Mucosa of rectum (tissue), 2 donors: ENCODE results near the gene OR51A7.
"Not testable (repeated sequence)": the region's sequence is repeated elsewhere in the genome, so short reads cannot be mapped to it uniquely, and the experiment has no call there.

Source experiments
- H3K27ac ChIP-seq, 2 donors: one replicate each; pipeline ENCODE4 v1.7.0; 2013; ENCODE audit warnings: inconsistent platforms in 2 of 2, low read depth in 2 of 2, low read length in 2 of 2
- H3K27me3 ChIP-seq, 2 donors: one replicate each; pipeline ENCODE4 v1.7.0; 2013; ENCODE audit warnings: low read length in 2 of 2; ENCODE audit not compliant: control insufficient read depth in 2 of 2, insufficient read depth in 2 of 2
- H3K36me3 ChIP-seq, 2 donors: one replicate each; pipeline ENCODE4 v1.7.0; 2013; ENCODE audit warnings: low read length in 2 of 2; ENCODE audit not compliant: control insufficient read depth in 2 of 2, insufficient read depth in 2 of 2
- H3K4me1 ChIP-seq, 2 donors: one replicate each; pipeline ENCODE4 v1.7.0; 2013; ENCODE audit warnings: low read length in 2 of 2, mild to moderate bottlenecking in 1 of 2; ENCODE audit not compliant: control insufficient read depth in 2 of 2, insufficient read depth in 2 of 2
- H3K4me3 ChIP-seq, 2 donors: one replicate each; pipeline ENCODE4 v1.7.0; 2013; ENCODE audit warnings: low read length in 2 of 2
- H3K9ac ChIP-seq, 2 donors: one replicate each; pipeline ENCODE4 v1.7.0; 2013; ENCODE audit warnings: low read length in 2 of 2, low read depth in 1 of 2, mild to moderate bottlenecking in 1 of 2
- H3K9me3 ChIP-seq, 2 donors: one replicate each; pipeline ENCODE4 v1.7.0; 2013; ENCODE audit warnings: low read length in 2 of 2; ENCODE audit not compliant: control insufficient read depth in 2 of 2
- donor health status: healthy.
- donor health status: Normal muscosa, but diverticular disease.

OR51A7 gene

GRCh38 chr11:4903484-4903883, at the start of gene OR51A7:
Gene OR51A7 (plus strand): TSS chr11:4903783. CDS start chr11:4907370, 3,587 bp downstream.
- Histone ChIP-seq H3K27me3 (no peaks in the 10 kb centered on the region), H3K4me1 (no peaks in the 10 kb centered on the region), H3K9ac (no peak within 1 kb of the TSS), H3K9me3 (no peaks in the 10 kb centered on the region), H3K36me3 (no peaks in the 10 kb centered on the region), H3K27ac (no peak within 1 kb of the TSS), H3K4me3 (no peak within 1 kb of the TSS)

- H3K27me3 ChIP-seq, H3K27ac ChIP-seq, H3K9ac ChIP-seq, H3K36me3 ChIP-seq, H3K4me3 ChIP-seq, H3K4me1 ChIP-seq, H3K9me3 ChIP-seq: not testable (repeated sequence)
Measured at GRCh38 chr11:4854286-4854685, 49.3 kb upstream of the OR51A7 start.

- Histone ChIP-seq H3K4me1 (no peaks in the 10 kb centered on the region), H3K9me3 (no peaks in the 10 kb centered on the region), H3K4me3 (no peak overlapping the region), H3K9ac (no peak overlapping the region), H3K36me3 (no peaks in the 10 kb centered on the region), H3K27me3 (no peaks in the 10 kb centered on the region), H3K27ac (no peak overlapping the region)
Measured at GRCh38 chr11:4862447-4863236, 40.9 kb upstream of the OR51A7 start.

- H3K9me3 ChIP-seq: no peaks in the 10 kb centered on the region
- H3K27ac ChIP-seq: no peak overlapping the region
- no peaks in the 10 kb centered on the region for H3K27me3 ChIP-seq
- H3K36me3 ChIP-seq: no peaks in the 10 kb centered on the region
- no peaks in the 10 kb centered on the region for H3K4me1 ChIP-seq
- H3K9ac ChIP-seq: no peak overlapping the region
- H3K4me3 ChIP-seq: no peak overlapping the region
Measured at GRCh38 chr11:4863876-4864275, 39.7 kb upstream of the OR51A7 start.

- Histone ChIP-seq H3K27ac (no peak overlapping the region), H3K27me3 (no peaks in the 10 kb centered on the region), H3K9ac (no peak overlapping the region), H3K4me1 (no peaks in the 10 kb centered on the region), H3K9me3 (no peaks in the 10 kb centered on the region), H3K4me3 (no peak overlapping the region), H3K36me3 (no peaks in the 10 kb centered on the region)
Measured at GRCh38 chr11:4865855-4866254, 37.7 kb upstream of the OR51A7 start.

- Histone ChIP-seq H3K9ac (no peak overlapping the region), H3K4me1 (no peaks in the 10 kb centered on the region), H3K36me3 (no peaks in the 10 kb centered on the region), H3K4me3 (no peak overlapping the region), H3K27me3 (no peaks in the 10 kb centered on the region), H3K9me3 (no peaks in the 10 kb centered on the region), H3K27ac (no peak overlapping the region)
Measured at GRCh38 chr11:4881188-4881587, 22.4 kb upstream of the OR51A7 start.

- Histone ChIP-seq H3K36me3 (no peaks in the 10 kb centered on the region), H3K4me1 (no peaks in the 10 kb centered on the region), H3K27me3 (no peaks in the 10 kb centered on the region), H3K4me3 (no peak within 1 kb of the TSS), H3K9me3 (no peaks in the 10 kb centered on the region), H3K9ac (no peak within 1 kb of the TSS), H3K27ac (no peak within 1 kb of the TSS)
Measured at GRCh38 chr11:4881860-4882500, 21.6 kb upstream of the OR51A7 start, which contains the start of gene OR51T1. Gene OR51T1 (plus strand): TSS chr11:4881900. CDS start chr11:4881900, 0 bp downstream.

- no peaks in the 10 kb centered on the region for H3K9me3 ChIP-seq
- no peak overlapping the region for H3K27ac ChIP-seq
- H3K36me3 ChIP-seq: no peaks in the 10 kb centered on the region
- no peak overlapping the region for H3K9ac ChIP-seq
- no peaks in the 10 kb centered on the region for H3K4me1 ChIP-seq
- H3K27me3 ChIP-seq: no peaks in the 10 kb centered on the region
- no peak overlapping the region for H3K4me3 ChIP-seq
Measured at GRCh38 chr11:4882543-4882942, 21.0 kb upstream of the OR51A7 start.

GRCh38 chr11:4884361-4884760, 19.2 kb upstream of the OR51A7 start:
- Histone ChIP-seq H3K9ac (no peak overlapping the region), H3K4me3 (no peak overlapping the region), H3K27me3 (no peaks in the 10 kb centered on the region), H3K9me3 (no peaks in the 10 kb centered on the region), H3K36me3 (no peaks in the 10 kb centered on the region), H3K27ac (no peak overlapping the region), H3K4me1 (no peaks in the 10 kb centered on the region)

- H3K27me3 ChIP-seq: no peaks in the 10 kb centered on the region
- no peak overlapping the region for H3K4me3 ChIP-seq
- H3K27ac ChIP-seq: no peak overlapping the region
- no peaks in the 10 kb centered on the region for H3K4me1 ChIP-seq
- H3K9ac ChIP-seq: no peak overlapping the region
- H3K9me3 ChIP-seq: no peaks in the 10 kb centered on the region
- H3K36me3 ChIP-seq: no peaks in the 10 kb centered on the region
Measured at GRCh38 chr11:4886186-4886585, 17.4 kb upstream of the OR51A7 start.
